HepG2 (cell line): ENCODE measurements around the gene HOXD3. TPM values are rescaled to one million over a fixed set of nuclear protein-coding genes. Genes with fewer than 3 reads are reported as not detected.

Experiments used
- ATAC-seq: fragments of 200-7000 bp; cut with Tn5 transposase; 3 replicates; pipeline ENCODE4 v1.9.1; 2020; ENCODE audit warnings: mild to moderate bottlenecking, moderate library complexity
- BruUV-seq: library from RNA; stranded (reverse); fragments of 400-500 nt; replicated peaks from 2 replicates; lab custom pipeline; 2021; lab: Mats Ljungman, UMichigan
- CTCF ChIA-PET: fragments of 300-600 bp; formaldehyde crosslinking; extraction: SDS; loops from one replicate; lab custom pipeline; 2021; ENCODE audit warnings: low total read pairs, inconsistent platforms, low intra/inter-chr PET ratio; lab: Yijun Ruan, JAX
- POLR2A ChIA-PET: fragments of 350-600 bp; sonication (Branson Sonifier 250); formaldehyde crosslinking; loops from one replicate; lab custom pipeline; 2020; ENCODE audit warnings: antibody characterized with exemption, inconsistent platforms; lab: Yijun Ruan, JAX
- DNase-seq: peaks from one replicate; pipeline ENCODE4 v3.0.0-alpha.2; 2015; ENCODE audit warnings: low spot score
- FAIRE-seq: peaks from 3 replicates; lab custom pipeline; 2011; peaks lifted over from hg19 to GRCh38; lab: Jason Lieb, UNC
- H2AFZ ChIP-seq: one replicate; pipeline ENCODE4 v1.6.1; 2011; ENCODE audit warnings: low read length, inconsistent platforms
- H3K27ac ChIP-seq: fragments of 300-600 bp; 3 replicates; pipeline ENCODE4 v1.8.0; 2011; ENCODE audit warnings: mixed run types, mild to moderate bottlenecking, mixed read lengths, low read length, inconsistent platforms; ENCODE audit not compliant: insufficient read depth; ENCODE audit errors: extremely low read length
- H3K27me3 ChIP-seq, 2 experiments: fragments of 200-600 bp in 1 of 2; 2 replicates in 1 of 2; 3 replicates in 1 of 2; pipeline versions ENCODE4 v1.6.0 to v1.8.0; 2011; ENCODE audit warnings: low read length in 2 of 2, mild to moderate bottlenecking in 2 of 2, moderate library complexity in 2 of 2, inconsistent platforms in 1 of 2; ENCODE audit not compliant: insufficient read depth in 2 of 2, control insufficient read depth in 1 of 2
- H3K36me3 ChIP-seq, 2 experiments: fragments of 200-600 bp in 1 of 2; replicated peaks in 1 of 2; 2 replicates in 1 of 2; 3 replicates in 1 of 2; pipeline versions ENCODE4 v1.5.1 to v1.8.0; 2011; ENCODE audit warnings: low read length in 2 of 2, inconsistent platforms in 1 of 2; ENCODE audit not compliant: insufficient read depth in 2 of 2, control insufficient read depth in 1 of 2
- H3K4me1 ChIP-seq: 2 replicates; pipeline ENCODE4 v1.5.1; 2012; ENCODE audit warnings: low read length, inconsistent platforms; ENCODE audit not compliant: insufficient read depth
- H3K4me2 ChIP-seq: 2 replicates; pipeline ENCODE4 v1.6.0; 2011; ENCODE audit warnings: low read depth, low read length, inconsistent platforms
- H3K4me3 ChIP-seq, 3 experiments: fragments of 200-600 bp in 1 of 3; sonication (generic), shearing (Covaris generic) in 1 of 3; replicated peaks in 1 of 3; 2 replicates each; pipeline ENCODE4 v1.5.1; 2011 to 2016; ENCODE audit warnings: low read length in 3 of 3, inconsistent platforms in 2 of 3, low read depth in 2 of 3, mild to moderate bottlenecking in 2 of 3, control low read depth in 1 of 3, mixed read lengths in 1 of 3; ENCODE audit not compliant: insufficient read depth in 1 of 3
- H3K79me2 ChIP-seq: one replicate; pipeline ENCODE4 v1.6.1; 2011; ENCODE audit warnings: low read length, inconsistent platforms; ENCODE audit not compliant: insufficient read depth
- H3K9ac ChIP-seq: 2 replicates; pipeline ENCODE4 v1.6.0; 2011; ENCODE audit warnings: mild to moderate bottlenecking, low read depth, low read length, inconsistent platforms; ENCODE audit not compliant: insufficient read depth
- H3K9me3 ChIP-seq: 2 replicates; pipeline ENCODE4 v1.5.1; 2012; ENCODE audit warnings: mild to moderate bottlenecking, low read length
- H4K20me1 ChIP-seq: 2 replicates; pipeline ENCODE4 v1.6.0; 2011; ENCODE audit warnings: inconsistent platforms, mild to moderate bottlenecking, low read length, moderate library complexity; ENCODE audit not compliant: insufficient read depth
- EZH2 ChIP-seq: conservative IDR thresholded peaks from 2 replicates; pipeline ENCODE4 v1.6.1; 2012; ENCODE audit warnings: mild to moderate bottlenecking, low read depth, low read length, moderate library complexity
- ISL2 ChIP-seq: sonication (generic); formaldehyde crosslinking; IDR thresholded peaks from 2 replicates; pipeline ENCODE4 v1.5.0; 2020; ENCODE audit warnings: missing genetic modification reagents
- MAFK ChIP-seq, 2 experiments: IDR thresholded peaks in 1 of 2; conservative IDR thresholded peaks in 1 of 2; 2 replicates each; pipeline ENCODE4 v1.6.1; 2011; ENCODE audit warnings: improper control_type of control experiment in 2 of 2, low read length in 2 of 2
- SIN3B ChIP-seq: fragments of 150-350 bp; IDR thresholded peaks from 2 replicates; pipeline ENCODE4 v1.6.1; 2014; ENCODE audit warnings: low read length
- WGBS: methylation state at CpG from one replicate; pipeline ENCODE4 v1.1.6; 2017; ENCODE audit warnings: low lambda C conversion rate; 5-methylcytosine and 5-hydroxymethylcytosine counted together
- in situ Hi-C: cut with HindIII; loops from 2 replicates; pipeline ENCODE4 v1.10.0; 2017; ENCODE audit warnings: low pct_unique_long_range_greater_than_20kb; ENCODE audit not compliant: extremely low pct_ligation_motif_present
- intact Hi-C: fragments of 100-400 bp; cut with micrococcal nuclease; formaldehyde crosslinking; loops from one replicate; pipeline ENCODE4 v1.10.0; 2022; ENCODE audit not compliant: unreplicated experiment
- polyA plus RNA-seq, 8 experiments: library from polyadenylated mRNA; depleted of rRNA in 3 of 8; stranded (reverse) in 7 of 8; unstranded in 1 of 8; fragments of >200 nt; fragmentation: Illumina TruSeq in 4 of 8; extraction: Trizol in 4 of 8; gene quantifications; 2 replicates each; pipeline versions ENCODE4 v1.2.1 to v1.2.3, GENCODE V29; 2011 to 2016; ENCODE audit warnings: low read depth in 4 of 8, missing spikeins in 1 of 8, mixed read lengths in 1 of 8; ENCODE audit not compliant: insufficient read depth in 1 of 8
- total RNA-seq, 5 experiments: library from RNA; depleted of rRNA; stranded (reverse); fragments of >200 nt; fragmentation: Illumina TruSeq; extraction: Trizol; gene quantifications; 2 replicates each; pipeline ENCODE4 v1.2.3, GENCODE V29; 2016; ENCODE audit warnings: low read depth in 1 of 5
- TF ChIP-seq, protein P1 (sequence below): sonication (generic); formaldehyde crosslinking; IDR thresholded peaks from 2 replicates; pipeline ENCODE4 v1.4.0; 2020; ENCODE audit warnings: missing genetic modification reagents, borderline replicate concordance

Gene HOXD3
- total and polyA plus RNA-seq, 2 of the 13 experiments (the other 11 are each of a cell fraction or from before 2014, with no cell fraction given) = 0.05 to 0.09 TPM

DNA sequence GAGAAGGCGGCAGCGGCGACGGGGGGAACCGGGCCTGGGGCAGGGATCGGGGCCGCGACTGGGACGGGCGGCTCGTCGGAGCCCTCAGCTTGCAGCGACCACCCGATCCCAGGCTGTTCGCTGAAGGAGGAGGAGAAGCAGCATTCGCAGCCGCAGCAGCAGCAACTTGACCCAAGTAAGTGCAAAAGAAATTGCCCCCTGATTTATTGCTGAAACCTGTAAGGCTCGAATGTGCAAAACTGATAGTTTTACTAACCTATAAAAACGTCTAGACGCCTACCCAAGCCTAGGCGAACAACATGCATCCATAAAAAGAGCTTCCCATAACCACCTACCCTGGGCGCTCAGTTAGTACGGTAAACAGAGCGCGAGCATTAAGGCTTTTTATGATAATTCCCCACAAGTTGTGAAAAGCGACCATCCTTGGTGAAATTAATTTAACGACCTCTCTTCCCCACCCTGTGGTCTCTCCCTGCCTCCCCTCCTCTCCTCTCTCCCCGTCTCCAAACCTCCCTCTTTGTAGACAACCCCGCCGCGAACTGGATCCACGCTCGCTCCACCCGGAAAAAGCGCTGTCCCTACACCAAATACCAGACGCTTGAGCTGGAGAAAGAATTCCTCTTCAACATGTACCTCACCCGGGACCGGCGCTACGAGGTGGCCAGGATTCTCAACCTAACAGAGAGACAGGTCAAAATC, 33.5 kb upstream of the HOXD3 start:
- WGBS = 15% methylated on average over 38 of the region's 40 CpGs
- Histone ChIP-seq H2AFZ (no peak overlapping the region), H3K27ac (no peak overlapping the region), H4K20me1 (no peaks in the 10 kb centered on the region; the same call in 1 of the 2 replicates)
- TF ChIP-seq ISL2 (CRISPR knock-in tag) = no peak
- peak; percentile 96 for TF ChIP-seq EZH2
- no peak for TF ChIP-seq SIN3B
- TF ChIP-seq, all 625 proteins: peak for 1
- H3K4me3 ChIP-seq = no peak overlapping the region
- ChIA-PET CTCF (no interaction called here), POLR2A (no interaction called here)
- ATAC-seq = no peak
- intact Hi-C loops (no loop called here), in situ Hi-C loops (no loop called here)
- H3K4me1 ChIP-seq = no peaks in the 10 kb centered on the region
- H3K9ac ChIP-seq = no peak overlapping the region
- FAIRE-seq = no peak
- H3K9me3 ChIP-seq = no peaks in the 10 kb centered on the region
- H3K36me3 ChIP-seq = no peaks in the 10 kb centered on the region
- peaks cover 20 to 92% of the 10 kb centered on the region in 2 experiments for H3K27me3 ChIP-seq
- no peak overlapping the region for H3K4me2 ChIP-seq
- DNase-seq = no peak
- no peaks in the 10 kb centered on the region for H3K79me2 ChIP-seq
- no TSS peak for BruUV-seq

DNA sequence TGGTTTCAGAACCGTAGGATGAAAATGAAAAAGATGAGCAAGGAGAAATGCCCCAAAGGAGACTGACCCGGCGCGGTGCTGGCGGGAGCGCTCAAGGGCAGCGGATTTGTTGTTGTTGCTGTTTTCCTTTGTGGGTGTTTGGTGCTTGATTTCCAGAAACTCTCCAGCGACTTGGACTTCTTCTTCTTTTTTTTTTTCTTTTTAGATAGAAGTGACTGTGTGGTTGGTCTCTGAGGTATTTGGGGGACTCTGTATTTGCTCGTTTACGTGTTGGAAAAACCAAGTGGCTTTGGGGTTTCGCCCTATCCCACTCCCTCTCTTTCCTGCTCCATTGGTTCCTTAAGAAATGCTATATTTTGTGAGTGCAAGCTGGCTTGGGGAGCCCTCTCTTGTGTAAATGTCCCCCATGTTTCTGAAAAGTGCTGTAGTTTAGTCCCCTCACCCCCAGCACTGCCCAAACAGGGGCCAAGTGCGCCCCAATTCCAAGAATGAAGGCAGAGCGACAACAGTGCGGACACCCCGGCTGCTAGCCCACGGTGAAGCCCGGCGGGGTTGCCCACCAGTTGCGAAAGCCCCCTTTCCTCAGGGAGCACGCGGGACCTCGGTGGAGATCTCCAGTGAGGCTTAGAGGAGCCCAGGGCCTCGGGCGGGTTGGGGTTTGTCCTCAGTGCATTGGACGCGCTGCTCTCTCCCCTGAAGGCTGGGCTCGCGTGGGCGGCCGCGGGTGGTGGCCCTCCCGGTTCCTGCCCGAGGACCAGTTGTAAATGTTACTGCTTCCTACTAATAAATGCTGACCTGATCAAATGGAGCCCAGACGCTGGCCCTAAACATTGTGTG, 32.8 kb upstream of the HOXD3 start:
- H3K79me2 ChIP-seq = no peaks in the 10 kb centered on the region
- no peak overlapping the region for H3K27ac ChIP-seq
- POLR2A ChIA-PET = no interaction called here
- ATAC-seq (no peak), FAIRE-seq (no peak), DNase-seq (no peak)
- H3K36me3 ChIP-seq = no peaks in the 10 kb centered on the region
- peaks cover 20 to 93% of the 10 kb centered on the region in 2 experiments for H3K27me3 ChIP-seq
- H4K20me1 ChIP-seq = no peaks in the 10 kb centered on the region; the same call in 1 of the 2 replicates
- TF ChIP-seq MAFK (conservative IDR thresholded peaks at IDR 0.05 in 1 of 2, IDR thresholded peaks at IDR 0.05 in 1 of 2; ENCODE audit: low read length in 2 of 2) = peak; percentile 42 to 45; a peak in 3 of 4 replicates
- TF ChIP-seq, protein P1, sequence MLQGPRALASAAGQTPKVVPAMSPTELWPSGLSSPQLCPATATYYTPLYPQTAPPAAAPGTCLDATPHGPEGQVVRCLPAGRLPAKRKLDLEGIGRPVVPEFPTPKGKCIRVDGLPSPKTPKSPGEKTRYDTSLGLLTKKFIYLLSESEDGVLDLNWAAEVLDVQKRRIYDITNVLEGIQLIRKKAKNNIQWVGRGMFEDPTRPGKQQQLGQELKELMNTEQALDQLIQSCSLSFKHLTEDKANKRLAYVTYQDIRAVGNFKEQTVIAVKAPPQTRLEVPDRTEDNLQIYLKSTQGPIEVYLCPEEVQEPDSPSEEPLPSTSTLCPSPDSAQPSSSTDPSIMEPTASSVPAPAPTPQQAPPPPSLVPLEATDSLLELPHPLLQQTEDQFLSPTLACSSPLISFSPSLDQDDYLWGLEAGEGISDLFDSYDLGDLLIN (CRISPR knock-in tag) = no peak
- 15% methylated on average over 25 of the region's 34 CpGs for WGBS
- no peak overlapping the region for H3K9ac ChIP-seq
- H3K4me2 ChIP-seq = no peak overlapping the region
- no peak overlapping the region for H3K4me3 ChIP-seq
- H2AFZ ChIP-seq = no peak overlapping the region
- in situ Hi-C loops = no loop called here
- CTCF ChIA-PET = no interaction called here
- H3K9me3 ChIP-seq = no peaks in the 10 kb centered on the region
- H3K4me1 ChIP-seq = no peaks in the 10 kb centered on the region
- intact Hi-C loops = no loop called here
- BruUV-seq = no TSS peak
